ENCODE results near the gene MED12L.

Gene MED12L

GRCh38 chr3:151440940-151441339 lies 355.5 kb downstream of the MED12L start:
- no peak overlapping the region for H3K4me3 ChIP-seq (replicated peaks; ENCODE audit: low read depth, low read length)
- no peak for DNase-seq (ENCODE audit: extremely low read depth, low read depth)
- TF ChIP-seq CTCF (IDR thresholded peaks at IDR 0.05; ENCODE audit: low read depth, low read length, missing control alignments) = no peak

- no peak for TF ChIP-seq CTCF (IDR thresholded peaks at IDR 0.05; ENCODE audit: low read depth, low read length, missing control alignments)
- no peak for DNase-seq (ENCODE audit: extremely low read depth, low read depth)
- H3K4me3 ChIP-seq (replicated peaks; ENCODE audit: low read depth, low read length) = no peak overlapping the region
Observed at GRCh38 chr3:151443583-151443982, 358.1 kb downstream of the MED12L start.

- TF ChIP-seq CTCF (IDR thresholded peaks at IDR 0.05; ENCODE audit: low read depth, low read length, missing control alignments) = no peak
- peak; percentile 70 for DNase-seq (ENCODE audit: extremely low read depth, low read depth)
- no peak overlapping the region for H3K4me3 ChIP-seq (replicated peaks; ENCODE audit: low read depth, low read length)
Observed at GRCh38 chr3:151445273-151446001, 360.0 kb downstream of the MED12L start.

- TF ChIP-seq CTCF (IDR thresholded peaks at IDR 0.05; ENCODE audit: low read depth, low read length, missing control alignments) = no peak
- H3K4me3 ChIP-seq (replicated peaks; ENCODE audit: low read depth, low read length) = no peak overlapping the region
- DNase-seq (ENCODE audit: extremely low read depth, low read depth) = no peak
Observed at GRCh38 chr3:151446002-151446340, 360.5 kb downstream of the MED12L start.

GRCh38 chr3:151452368-151452767 lies 366.9 kb downstream of the MED12L start:
- no peak overlapping the region for H3K4me3 ChIP-seq (replicated peaks; ENCODE audit: low read depth, low read length)
- DNase-seq (ENCODE audit: extremely low read depth, low read depth) = no peak

GRCh38 chr3:151452841-151453240 lies 367.4 kb downstream of the MED12L start:
- TF ChIP-seq CTCF (IDR thresholded peaks at IDR 0.05; ENCODE audit: low read depth, low read length, missing control alignments) = no peak
- DNase-seq (ENCODE audit: extremely low read depth, low read depth) = no peak
- no peak overlapping the region for H3K4me3 ChIP-seq (replicated peaks; ENCODE audit: low read depth, low read length)

More at GRCh38 chr3:151452368-151452767, 366.9 kb downstream of the MED12L start:
- no peak for TF ChIP-seq CTCF (IDR thresholded peaks at IDR 0.05; ENCODE audit: low read depth, low read length, missing control alignments)

- no peak for TF ChIP-seq CTCF (IDR thresholded peaks at IDR 0.05; ENCODE audit: low read depth, low read length, missing control alignments)
- no peak for DNase-seq (ENCODE audit: extremely low read depth, low read depth)
- H3K4me3 ChIP-seq (replicated peaks; ENCODE audit: low read depth, low read length) = no peak overlapping the region
Observed at GRCh38 chr3:151456065-151456464, 370.6 kb downstream of the MED12L start.
